HG02852 (cell line): ENCODE data around the gene PTRH1.

ENCODE experiments used
- ATAC-seq: cut with Tn5 transposase; IDR thresholded peaks from one replicate; pipeline ENCODE4 v1.9.1; 2021; ENCODE audit warnings: mild to moderate bottlenecking, moderate library complexity; ENCODE audit not compliant: unreplicated experiment

The PTRH1 gene

GRCh38 chr9:127698985-127699670 is 16.3 kb downstream of the PTRH1 start:
- ATAC-seq, result peak; percentile 91

GRCh38 chr9:127698386-127698785 is 17.1 kb downstream of the PTRH1 start:
- no peak for ATAC-seq

DNA sequence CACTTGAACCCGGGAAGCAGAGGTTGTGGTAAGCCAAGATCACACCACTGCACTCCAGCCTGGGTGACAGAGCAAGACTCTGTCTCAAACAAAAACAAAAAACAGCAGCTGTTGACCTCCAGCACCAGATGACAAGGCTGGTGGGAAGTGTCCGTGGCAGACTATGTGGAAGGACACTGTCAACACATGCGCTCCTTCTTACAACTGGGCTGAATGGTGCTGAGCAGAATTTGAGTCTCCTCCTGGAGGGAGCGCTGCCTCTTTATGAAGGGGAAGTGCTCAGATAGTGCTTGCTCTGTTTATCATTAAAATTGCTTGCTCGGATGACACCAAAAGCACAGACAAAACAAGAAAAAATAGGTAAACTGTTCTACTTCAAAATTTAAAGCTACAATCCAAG is 17.9 kb downstream of the PTRH1 start:
- ATAC-seq, result no peak

DNA sequence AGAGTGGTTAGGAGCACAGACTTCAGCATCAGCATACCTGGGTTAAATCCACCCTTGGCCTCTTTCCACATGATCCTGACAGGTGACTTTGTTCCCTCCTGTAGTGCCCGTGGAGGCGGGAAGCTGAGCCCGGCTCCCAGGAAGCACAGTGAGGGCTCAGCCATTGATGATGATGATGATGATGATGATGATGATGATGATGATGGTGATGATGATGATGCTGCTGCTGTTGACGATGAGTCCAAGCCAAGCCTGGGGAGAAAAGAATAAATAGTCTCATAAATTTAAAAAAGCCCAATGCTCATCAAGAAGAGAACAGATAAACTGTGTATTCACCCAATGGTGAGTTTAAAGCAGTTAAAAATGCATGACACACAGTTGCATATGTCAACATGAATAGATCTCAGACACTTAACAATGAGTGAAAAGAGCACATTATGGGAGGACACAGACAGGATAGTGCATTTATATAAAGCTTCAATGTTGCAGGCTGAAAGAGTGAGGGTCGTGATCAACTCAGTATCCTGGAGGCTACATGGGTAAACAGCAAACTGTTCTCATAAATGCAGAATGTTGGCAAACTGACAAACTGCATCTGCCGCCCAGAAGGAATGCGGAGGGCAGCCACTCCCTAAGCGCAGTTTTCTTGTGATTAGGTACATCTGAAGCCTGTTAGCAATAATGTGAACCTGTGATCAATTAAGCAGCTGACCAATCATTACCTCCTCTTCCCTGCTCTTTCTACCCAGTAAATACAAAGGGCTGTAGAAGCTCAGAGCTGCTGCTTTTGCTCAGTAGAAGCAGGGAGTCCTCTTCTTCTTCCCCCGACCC is 20.4 kb downstream of the PTRH1 start:
- no peak for ATAC-seq

- no peak for ATAC-seq
These were observed 21.8 kb downstream of the PTRH1 start for GRCh38 chr9:127693697-127694096.

DNA sequence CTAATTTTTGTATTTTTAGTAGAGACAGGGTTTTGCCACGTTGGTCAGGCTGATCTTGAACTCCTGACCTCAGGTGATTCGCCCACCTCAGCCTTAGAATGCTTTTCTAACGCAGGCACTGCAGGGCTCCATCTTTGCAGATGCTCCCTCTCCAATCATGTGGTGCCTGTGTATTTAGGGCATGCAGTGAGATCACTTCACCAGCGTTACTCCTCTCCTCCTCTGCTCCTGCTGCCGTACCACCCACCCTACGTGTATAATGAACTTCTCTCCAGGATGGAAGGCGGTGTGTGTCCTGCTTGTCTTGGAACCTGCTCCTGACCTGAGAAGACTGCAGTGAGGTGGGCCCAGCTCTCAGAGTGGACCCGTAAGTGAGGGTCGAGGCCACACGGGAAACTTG is 22.3 kb downstream of the PTRH1 start:
- no peak for ATAC-seq

DNA sequence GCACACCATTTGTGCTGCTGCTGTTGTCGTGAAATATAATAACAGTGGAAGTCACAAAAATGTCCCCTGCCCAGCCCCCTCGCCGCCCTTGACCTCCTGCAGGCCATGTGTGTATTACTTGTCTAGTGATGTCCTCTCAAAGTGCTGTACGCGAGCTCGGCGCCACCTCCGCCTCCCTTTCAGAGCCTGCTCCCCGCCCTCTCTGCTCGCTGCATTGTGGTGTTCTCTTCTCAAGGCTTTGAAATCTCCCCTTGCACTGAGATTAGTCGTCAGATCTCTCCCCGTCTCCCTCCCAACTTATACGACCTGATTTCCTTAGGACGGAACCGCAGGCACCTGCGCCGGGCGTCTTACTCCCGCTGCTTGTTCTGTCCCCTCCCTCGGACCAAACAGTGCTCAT is 23.4 kb downstream of the PTRH1 start:
- ATAC-seq, result no peak

DNA sequence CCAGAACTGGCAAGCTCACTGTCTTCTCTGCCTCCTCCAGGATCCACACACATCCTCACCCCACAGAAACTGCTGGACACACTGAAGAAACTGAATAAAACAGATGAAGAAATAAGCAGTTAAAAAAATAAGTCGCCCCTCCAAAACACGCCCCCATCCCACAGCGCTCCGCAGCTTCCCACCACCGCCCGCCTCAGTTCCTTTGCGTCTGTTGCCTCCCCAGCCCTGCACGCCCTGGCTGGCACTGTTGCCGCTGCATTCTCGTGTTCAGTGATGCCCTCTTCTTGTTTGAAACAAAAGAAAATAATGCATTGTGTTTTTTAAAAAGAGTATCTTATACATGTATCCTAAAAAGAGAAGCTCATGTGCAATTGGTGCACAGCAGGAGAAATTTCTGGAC is 24.7 kb downstream of the PTRH1 start:
- no peak for ATAC-seq

DNA sequence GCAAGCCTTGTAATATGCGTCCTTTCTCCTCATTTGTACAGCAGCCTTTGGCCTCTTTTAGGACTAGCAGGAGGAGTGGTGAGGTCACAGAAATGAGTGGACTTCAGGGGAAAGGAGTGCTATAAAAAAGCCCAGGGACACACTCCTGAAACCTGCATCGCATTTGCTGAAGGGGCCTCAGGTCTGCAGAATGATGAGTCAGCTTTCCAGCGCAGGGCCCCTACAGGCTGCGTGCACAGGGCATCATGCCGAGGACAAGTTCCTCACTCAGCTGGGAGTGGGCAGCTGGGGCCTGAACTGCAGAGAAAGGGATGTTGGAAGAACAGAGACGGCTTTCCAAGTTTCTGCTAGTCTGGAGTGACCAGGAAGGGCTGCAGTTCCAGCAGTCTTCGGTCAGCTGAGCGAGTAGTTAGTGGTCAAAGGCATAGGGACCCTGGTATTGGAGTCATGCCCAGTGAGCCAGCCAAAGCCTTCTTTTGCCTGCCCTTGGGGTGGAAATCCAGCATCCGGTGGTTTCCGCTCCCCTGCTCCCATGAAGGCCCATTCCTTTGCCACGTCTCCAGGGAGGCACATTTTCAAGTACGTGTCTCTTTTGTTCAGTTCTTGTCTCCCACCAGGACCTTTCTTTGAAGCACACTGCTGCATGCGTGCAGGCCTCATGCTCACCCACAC is 26.0 kb downstream of the PTRH1 start:
- no peak for ATAC-seq

DNA sequence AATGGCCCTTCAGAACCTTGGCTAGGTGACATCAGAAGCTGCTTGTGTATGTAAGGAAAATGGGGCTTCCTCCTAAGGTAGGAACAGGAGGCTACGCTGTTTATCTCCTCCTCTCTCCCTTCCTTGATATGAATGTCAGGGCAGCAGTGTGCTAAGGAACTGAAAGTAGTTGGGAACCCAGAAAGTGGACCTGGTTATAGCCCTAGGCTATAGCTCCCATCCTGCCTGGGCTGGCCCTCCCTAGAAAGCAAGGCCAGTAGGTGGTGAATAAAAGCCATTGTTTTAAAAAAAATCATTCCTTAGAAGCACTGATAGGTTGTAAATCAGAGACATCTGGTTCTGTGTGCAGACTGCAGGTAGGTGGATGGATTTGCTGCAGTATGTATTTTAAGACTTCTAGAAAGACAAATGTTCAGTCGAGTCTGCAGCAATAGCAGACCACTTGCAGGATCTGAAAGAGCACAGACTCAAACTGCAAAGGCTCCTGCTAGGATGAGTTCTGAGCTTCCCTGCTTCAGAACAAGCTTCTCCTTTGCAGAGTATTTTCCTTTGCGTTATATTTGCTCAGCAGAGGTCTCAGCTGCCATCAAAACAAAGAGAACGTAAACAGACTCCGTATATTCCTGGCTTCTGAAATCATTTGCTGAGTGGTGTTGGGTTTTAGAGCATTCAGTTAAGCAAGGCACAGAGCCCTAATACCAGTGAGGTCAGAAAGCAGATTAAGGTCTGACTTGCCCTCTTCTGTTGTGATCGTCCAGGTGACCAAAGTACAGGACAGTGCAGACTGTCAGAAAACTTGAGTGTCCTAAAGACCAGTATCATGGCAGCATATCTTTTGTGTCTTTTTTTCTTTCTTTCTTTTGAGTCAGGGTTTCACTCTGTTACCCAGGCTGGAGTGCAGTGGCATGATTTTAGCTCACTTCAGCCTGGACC is 28.7 kb downstream of the PTRH1 start:
- no peak for ATAC-seq

DNA sequence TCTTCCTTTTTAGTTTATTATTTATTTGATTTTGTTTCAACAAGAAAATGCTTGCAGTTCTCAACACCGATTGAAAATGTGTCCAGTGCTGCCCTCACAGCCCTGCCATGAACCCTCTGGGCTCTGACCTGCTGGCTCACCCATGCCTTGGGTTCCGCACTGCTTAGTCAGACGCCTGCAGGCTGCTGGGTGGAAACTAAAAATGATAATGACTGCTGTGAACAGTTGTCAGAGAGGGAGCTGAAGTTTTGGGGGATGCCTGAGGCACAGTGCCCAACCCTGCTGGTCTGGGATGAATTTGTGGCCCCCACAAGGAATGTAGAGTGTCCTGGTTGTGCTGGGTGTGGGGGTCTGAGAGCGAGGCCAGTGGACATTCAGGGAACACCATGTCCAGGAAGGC is 30.9 kb downstream of the PTRH1 start:
- ATAC-seq, result no peak

DNA sequence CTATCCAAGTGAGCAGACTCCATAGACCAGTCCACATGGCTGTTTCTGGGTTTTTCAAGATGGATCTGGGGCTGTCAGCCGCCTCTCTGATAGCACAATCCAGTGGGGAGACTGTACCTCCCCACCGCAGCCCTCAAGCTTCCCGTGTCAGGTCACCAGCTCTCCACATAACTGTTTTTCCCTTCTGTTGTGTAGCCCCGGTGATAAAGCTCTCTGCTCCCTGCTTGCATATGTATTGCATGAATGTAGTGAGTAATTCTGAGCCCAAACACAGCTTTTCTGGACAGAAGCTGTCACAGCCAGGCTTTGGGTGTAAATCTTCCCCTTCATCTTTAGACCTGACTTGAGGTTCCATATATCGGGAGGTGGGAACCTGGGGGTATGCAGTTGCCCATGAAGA is 31.7 kb downstream of the PTRH1 start:
- no peak for ATAC-seq

GRCh38 chr9:127682351-127683136 is 32.9 kb downstream of the PTRH1 start:
- no peak for ATAC-seq

- ATAC-seq, result no peak
These were observed 34.6 kb downstream of the PTRH1 start for GRCh38 chr9:127680846-127681245.

DNA sequence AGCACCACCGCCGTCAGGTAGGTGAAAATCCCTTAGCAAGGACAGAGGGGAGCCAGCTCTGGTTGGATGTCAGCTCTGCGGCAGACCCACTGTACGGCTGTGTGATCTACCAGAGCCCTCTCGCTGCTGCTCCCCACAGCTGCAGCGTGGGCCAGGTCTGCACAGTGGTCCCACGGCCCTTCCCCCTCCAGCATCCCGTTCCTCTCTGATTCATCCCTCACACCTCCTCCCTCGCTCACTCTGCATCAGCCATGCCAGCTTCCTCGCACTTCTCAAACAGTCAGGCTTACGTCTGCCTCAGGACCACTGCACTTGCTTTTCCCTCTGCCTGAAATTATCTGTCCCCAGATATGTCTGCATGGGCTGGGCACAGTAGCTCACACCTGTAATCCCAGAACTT is 35.2 kb downstream of the PTRH1 start:
- no peak for ATAC-seq

DNA sequence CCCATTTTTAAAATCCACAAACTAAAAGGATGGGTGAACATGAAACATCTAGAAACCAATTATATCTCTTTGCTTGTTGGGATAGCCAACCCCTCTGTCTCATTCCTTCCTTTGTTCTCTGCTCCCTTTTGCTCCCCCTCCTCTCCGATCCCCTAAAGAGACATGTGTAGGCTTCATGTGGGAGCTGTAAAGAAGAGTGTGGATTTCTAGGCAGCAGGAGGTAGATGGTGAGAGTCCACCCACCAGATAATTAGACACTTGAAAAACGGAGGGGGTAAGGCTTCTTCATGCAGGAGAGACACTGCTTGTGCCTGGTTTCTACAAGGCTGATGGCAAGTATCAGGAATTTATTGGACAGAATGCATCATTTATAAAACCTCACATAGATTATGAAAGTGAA is 36.0 kb downstream of the PTRH1 start:
- no peak for ATAC-seq

DNA sequence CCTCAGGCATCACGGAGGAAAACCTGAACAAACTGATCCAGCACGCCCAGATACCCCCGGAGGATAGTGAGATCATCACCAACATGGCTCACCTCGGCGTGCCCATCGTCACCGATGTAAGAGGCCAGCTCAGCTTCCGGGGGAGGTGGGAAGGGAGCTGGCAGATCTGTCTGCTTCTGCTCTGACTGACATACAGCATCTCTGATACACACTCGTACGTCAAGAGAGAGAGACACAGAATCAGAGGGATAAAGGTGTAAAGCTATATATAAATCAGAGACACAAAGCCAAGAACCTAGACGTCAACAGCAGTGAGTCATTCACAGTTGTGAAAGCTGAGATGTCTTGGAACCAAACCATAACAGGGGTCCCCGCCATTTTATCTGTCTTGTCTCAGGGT is 38.8 kb downstream of the PTRH1 start:
- no peak for ATAC-seq

GRCh38 chr9:127673234-127673633 is 42.2 kb downstream of the PTRH1 start:
- no peak for ATAC-seq

DNA sequence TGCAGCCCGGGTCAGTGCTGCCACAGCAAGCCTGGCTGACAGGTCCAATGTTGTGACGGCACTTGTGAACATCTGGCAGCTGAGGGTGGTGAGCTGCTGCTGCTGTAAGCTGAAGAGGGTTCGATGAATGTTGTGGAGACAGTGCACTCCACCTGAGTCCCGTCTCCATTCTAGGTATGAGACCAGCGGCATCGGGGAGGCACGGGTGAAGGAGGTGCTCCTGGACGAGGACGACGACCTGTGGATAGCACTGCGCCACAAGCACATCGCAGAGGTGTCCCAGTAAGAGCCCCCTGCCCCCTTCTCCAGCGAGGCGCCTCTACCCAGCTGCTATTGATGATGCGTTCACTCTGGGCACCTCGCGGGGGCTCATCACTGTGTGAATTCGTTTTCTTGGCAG is 47.6 kb downstream of the PTRH1 start:
- no peak for ATAC-seq
